Endothelial cell of umbilical vein (primary cell): Measurements from ENCODE around the gene CSRP1. TPM values are rescaled to one million over a fixed set of nuclear protein-coding genes. Genes with fewer than 3 reads are reported as not detected.

Experiments
- BruUV-seq: library from RNA; stranded (reverse); fragments of 400-500 nt; replicated peaks from 2 replicates; lab custom pipeline; 2021; lab: Mats Ljungman, UMichigan
- CTCF ChIA-PET: fragments of 300-600, 350-600 bp; sonication (Branson Sonifier 250); formaldehyde crosslinking; loops from one replicate; lab custom pipeline; 2021; ENCODE audit warnings: antibody characterized with exemption, inconsistent platforms; lab: Charles Lee
- POLR2A ChIA-PET: fragments of 300-600, 350-600 bp; sonication (Branson Sonifier 250); formaldehyde crosslinking; loops from one replicate; lab custom pipeline; 2021; ENCODE audit warnings: antibody characterized with exemption, inconsistent platforms; lab: Charles Lee
- DNase-seq: peaks from one replicate; pipeline ENCODE4 v3.0.0-alpha.2; 2011; ENCODE audit warnings: low read depth, low spot score
- FAIRE-seq: peaks from 2 replicates; lab custom pipeline; 2011; peaks lifted over from hg19 to GRCh38; lab: Jason Lieb, UNC
- H2AFZ ChIP-seq: 2 replicates; pipeline ENCODE4 v1.6.0; 2012; ENCODE audit warnings: low read depth, low read length, control low read depth, inconsistent platforms
- H3K27ac ChIP-seq: 2 replicates; pipeline ENCODE4 v1.5.1; 2011; ENCODE audit warnings: low read depth, mild to moderate bottlenecking, control low read depth, low read length, moderate library complexity; ENCODE audit not compliant: insufficient read depth
- H3K27me3 ChIP-seq, 2 experiments: 2 replicates each; pipeline versions ENCODE4 v1.6.0 to v1.6.1; 2011; ENCODE audit warnings: low read length in 2 of 2, mixed read lengths in 1 of 2; ENCODE audit not compliant: control insufficient read depth in 2 of 2, insufficient read depth in 2 of 2
- H3K36me3 ChIP-seq, 2 experiments: 2 replicates in 1 of 2; 3 replicates in 1 of 2; pipeline ENCODE4 v1.5.1; 2011; ENCODE audit warnings: low read length in 2 of 2, mild to moderate bottlenecking in 1 of 2, moderate library complexity in 1 of 2; ENCODE audit not compliant: control insufficient read depth in 2 of 2, insufficient read depth in 2 of 2; ENCODE audit errors: extremely low read depth in 1 of 2
- H3K4me1 ChIP-seq: 3 replicates; pipeline ENCODE4 v1.5.1; 2011; ENCODE audit warnings: mild to moderate bottlenecking, low read length; ENCODE audit not compliant: control insufficient read depth, insufficient read depth; ENCODE audit errors: extremely low read depth
- H3K4me2 ChIP-seq: 2 replicates; pipeline ENCODE4 v1.6.1; 2011; ENCODE audit warnings: low read length, control low read depth, mixed read lengths; ENCODE audit not compliant: insufficient read depth
- H3K4me3 ChIP-seq, 3 experiments: fragments of 200-600 bp in 1 of 3; sonication (generic), shearing (Covaris generic) in 1 of 3; replicated peaks in 1 of 3; 2 replicates each; pipeline ENCODE4 v1.5.1; 2011 to 2016; ENCODE audit warnings: control low read depth in 3 of 3, low read length in 3 of 3, mild to moderate bottlenecking in 2 of 3, inconsistent platforms in 1 of 3, low read depth in 1 of 3, moderate library complexity in 1 of 3; ENCODE audit not compliant: insufficient read depth in 1 of 3
- H3K79me2 ChIP-seq: 2 replicates; pipeline ENCODE4 v1.6.0; 2012; ENCODE audit warnings: low read length, inconsistent platforms; ENCODE audit not compliant: control insufficient read depth, insufficient read depth
- H3K9ac ChIP-seq: replicated peaks from 2 replicates; pipeline ENCODE3; 2011; ENCODE audit warnings: low read length, control low read depth; ENCODE audit not compliant: insufficient read depth; ENCODE audit errors: extremely low read depth
- H3K9me1 ChIP-seq: replicated peaks from 3 replicates; pipeline ENCODE4 v1.6.0; 2011; ENCODE audit warnings: mild to moderate bottlenecking, low read length; ENCODE audit not compliant: control insufficient read depth, insufficient read depth; ENCODE audit errors: extremely low read depth
- H3K9me3 ChIP-seq: replicated peaks from 2 replicates; pipeline ENCODE4 v1.5.1; 2012; ENCODE audit warnings: low read length, inconsistent platforms; ENCODE audit not compliant: control insufficient read depth, insufficient read depth
- H4K20me1 ChIP-seq: replicated peaks from 2 replicates; pipeline ENCODE3; 2011; ENCODE audit warnings: mild to moderate bottlenecking, low read length; ENCODE audit not compliant: control insufficient read depth, insufficient read depth; ENCODE audit errors: extremely low read depth
- EZH2 ChIP-seq: IDR thresholded peaks from 2 replicates; pipeline ENCODE4 v1.6.1; 2012; ENCODE audit warnings: borderline replicate concordance, low read depth, mild to moderate bottlenecking, moderate library complexity, low read length, inconsistent platforms; ENCODE audit not compliant: severe bottlenecking
- FOS ChIP-seq: IDR thresholded peaks from 2 replicates; pipeline ENCODE4 v1.6.1; 2011; ENCODE audit warnings: mild to moderate bottlenecking, low read length, moderate library complexity, borderline replicate concordance; ENCODE audit not compliant: insufficient read depth
- GATA2 ChIP-seq: IDR thresholded peaks from 2 replicates; pipeline ENCODE4 v1.7.0; 2011; ENCODE audit warnings: low read depth, mild to moderate bottlenecking, moderate library complexity, mixed read lengths, low read length; ENCODE audit not compliant: insufficient read length, insufficient read depth
- JUN ChIP-seq: IDR thresholded peaks from 2 replicates; pipeline ENCODE4 v1.6.1; 2011; ENCODE audit warnings: borderline replicate concordance, low read depth; ENCODE audit not compliant: insufficient read length, insufficient read depth
- MYC ChIP-seq: IDR thresholded peaks from one replicate; pipeline ENCODE4 v1.6.1; 2011; ENCODE audit warnings: mild to moderate bottlenecking, low read depth, low read length
- POLR2A ChIP-seq: IDR thresholded peaks from 2 replicates; pipeline ENCODE4 v1.6.1; 2012; ENCODE audit warnings: low read depth, mild to moderate bottlenecking, control low read depth, low read length
- POLR2AphosphoS5 ChIP-seq: IDR thresholded peaks from 2 replicates; pipeline ENCODE4 v1.6.1; 2012; ENCODE audit warnings: low read depth, mild to moderate bottlenecking, control low read depth, low read length, moderate library complexity; ENCODE audit not compliant: insufficient read depth
- dilution Hi-C: fragments of 300-500 bp; cut with MboI; formaldehyde crosslinking; loops from one replicate; pipeline ENCODE4 v1.15.0; 2019; ENCODE audit warnings: low sequenced_read_pairs; ENCODE audit not compliant: extremely low pct_ligation_motif_present
- intact Hi-C: fragments of 100-400 bp; cut with micrococcal nuclease; formaldehyde crosslinking; loops from one replicate; pipeline ENCODE4 v1.10.0; 2022
- polyA plus RNA-seq, 4 experiments: library from polyadenylated mRNA; depleted of rRNA in 3 of 4; stranded (reverse) in 3 of 4; unstranded in 1 of 4; fragments of >200 nt; gene quantifications; 2 replicates each; pipeline versions ENCODE4 v1.2.1 to v1.2.3, GENCODE V29; 2011 to 2012; ENCODE audit warnings: missing spikeins in 1 of 4
- total RNA-seq: library from RNA; stranded (reverse); gene quantifications from 2 replicates; pipeline ENCODE4 v1.2.3, GENCODE V29; 2021
- TF ChIP-seq, protein P1 (sequence below), 2 donors: IDR thresholded peaks; 1 replicate in 1 of 2; 2 replicates in 1 of 2; pipeline ENCODE4 v1.5.1; 2011; ENCODE audit warnings: low read length in 2 of 2, mild to moderate bottlenecking in 2 of 2, moderate library complexity in 2 of 2, control low read depth in 1 of 2, inconsistent platforms in 1 of 2, low read depth in 1 of 2; ENCODE audit not compliant: insufficient read depth in 1 of 2; ENCODE audit errors: extremely low read depth in 1 of 2
- TF ChIP-seq, protein P2 (sequence below): IDR thresholded peaks from 2 replicates; pipeline ENCODE4 v1.6.1; 2011; ENCODE audit not compliant: insufficient read depth, insufficient read length

Gene CSRP1
- total and polyA plus RNA-seq, 2 donors (not counting 3 experiments of a cell fraction or from before 2014, with no cell fraction given), result 393 to 510 TPM

DNA sequence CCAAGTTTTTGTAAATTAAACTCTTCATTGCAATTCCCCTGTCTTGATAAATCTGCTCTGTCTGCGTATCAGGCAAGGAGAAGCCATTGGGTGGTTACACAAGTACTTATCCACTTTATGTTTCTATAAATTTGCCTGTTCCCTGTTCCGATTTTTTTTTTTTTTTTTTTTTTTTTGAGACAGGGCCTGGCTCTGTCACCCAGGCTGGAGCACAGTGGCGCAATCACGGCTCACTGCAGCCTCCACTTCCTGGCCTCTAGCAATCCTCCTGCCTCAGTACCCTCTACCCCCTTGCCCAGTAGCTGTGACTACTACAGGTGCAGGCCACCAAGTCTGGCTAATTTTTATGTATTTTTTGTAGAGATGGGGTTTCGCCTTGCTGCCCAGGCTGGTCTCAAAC is 11.1 kb upstream of the CSRP1 start:
- DNase-seq (no peak), FAIRE-seq (no peak)
- Histone ChIP-seq H3K9me1 (no peaks in the 10 kb centered on the region), H2AFZ (no peak overlapping the region), H3K4me3 (no peak overlapping the region), H3K79me2 (no peaks in the 10 kb centered on the region), H3K27ac (no peak overlapping the region), H3K9me3 (no peaks in the 10 kb centered on the region), H3K4me1 (no peaks in the 10 kb centered on the region), H3K27me3 (no peaks in the 10 kb centered on the region), H3K36me3 (no peaks in the 10 kb centered on the region), H4K20me1 (no peaks in the 10 kb centered on the region), H3K4me2 (no peak overlapping the region), H3K9ac (no peak overlapping the region)
- ChIA-PET CTCF (interaction anchor here (1.6 to 26.3 kb wide), 2 partner anchors 27 to 83 kb away, joined by 5 to 1317 read pairs; no protein-coding TSS in a partner anchor), POLR2A (no interaction called here)
- dilution Hi-C loops (loop anchor here (5.0 kb wide), 1 partner anchor 41 kb away; no protein-coding TSS in a partner anchor), intact Hi-C loops (no loop called here)
- TF ChIP-seq POLR2A (no peak), JUN (no peak), GATA2 (no peak), MYC (no peak), EZH2 (no peak)
- TF ChIP-seq, protein P1, sequence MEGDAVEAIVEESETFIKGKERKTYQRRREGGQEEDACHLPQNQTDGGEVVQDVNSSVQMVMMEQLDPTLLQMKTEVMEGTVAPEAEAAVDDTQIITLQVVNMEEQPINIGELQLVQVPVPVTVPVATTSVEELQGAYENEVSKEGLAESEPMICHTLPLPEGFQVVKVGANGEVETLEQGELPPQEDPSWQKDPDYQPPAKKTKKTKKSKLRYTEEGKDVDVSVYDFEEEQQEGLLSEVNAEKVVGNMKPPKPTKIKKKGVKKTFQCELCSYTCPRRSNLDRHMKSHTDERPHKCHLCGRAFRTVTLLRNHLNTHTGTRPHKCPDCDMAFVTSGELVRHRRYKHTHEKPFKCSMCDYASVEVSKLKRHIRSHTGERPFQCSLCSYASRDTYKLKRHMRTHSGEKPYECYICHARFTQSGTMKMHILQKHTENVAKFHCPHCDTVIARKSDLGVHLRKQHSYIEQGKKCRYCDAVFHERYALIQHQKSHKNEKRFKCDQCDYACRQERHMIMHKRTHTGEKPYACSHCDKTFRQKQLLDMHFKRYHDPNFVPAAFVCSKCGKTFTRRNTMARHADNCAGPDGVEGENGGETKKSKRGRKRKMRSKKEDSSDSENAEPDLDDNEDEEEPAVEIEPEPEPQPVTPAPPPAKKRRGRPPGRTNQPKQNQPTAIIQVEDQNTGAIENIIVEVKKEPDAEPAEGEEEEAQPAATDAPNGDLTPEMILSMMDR (IDR thresholded peaks at IDR 0.05; ENCODE audit: extremely low read depth in 1 of 2, insufficient read depth in 1 of 2, low read depth in 1 of 2, low read length in 2 of 2), result no peak
- BruUV-seq, result no TSS peak

DNA sequence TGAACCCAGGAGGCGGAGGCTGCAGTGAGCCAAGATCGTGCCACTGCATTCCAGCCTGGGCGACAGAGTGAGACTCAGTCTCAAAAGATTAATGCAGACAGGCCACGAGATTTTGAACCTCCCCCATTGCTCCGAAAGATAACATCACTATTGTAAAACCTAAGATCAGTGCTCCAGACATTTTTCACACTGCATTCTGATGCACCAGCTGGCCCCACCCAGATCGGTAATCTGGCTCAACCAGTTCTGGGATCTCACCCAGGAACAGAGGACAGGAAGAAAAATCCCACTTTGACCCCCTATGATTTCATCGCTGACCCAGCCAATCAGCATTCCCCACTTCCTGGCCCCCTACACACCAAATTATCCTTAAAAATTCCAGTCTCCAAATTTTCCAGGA is 10.7 kb upstream of the CSRP1 start:
- no peaks in the 10 kb centered on the region for H3K36me3 ChIP-seq
- no peak overlapping the region for H3K9ac ChIP-seq
- no peak overlapping the region for H2AFZ ChIP-seq
- FAIRE-seq (no peak), DNase-seq (no peak)
- ChIA-PET POLR2A (no interaction called here), CTCF (interaction anchor here (1.6 to 26.3 kb wide), 2 partner anchors 27 to 82 kb away, joined by 5 to 1317 read pairs; no protein-coding TSS in a partner anchor)
- dilution Hi-C loops (loop anchor here (5.0 kb wide), 1 partner anchor 40 kb away; no protein-coding TSS in a partner anchor), intact Hi-C loops (no loop called here)
- no TSS peak for BruUV-seq
- no peaks in the 10 kb centered on the region for H3K9me1 ChIP-seq
- TF ChIP-seq EZH2, result no peak
- TF ChIP-seq GATA2, result no peak
- TF ChIP-seq JUN, result no peak
- no peak for TF ChIP-seq POLR2AphosphoS5
- TF ChIP-seq, protein P2, sequence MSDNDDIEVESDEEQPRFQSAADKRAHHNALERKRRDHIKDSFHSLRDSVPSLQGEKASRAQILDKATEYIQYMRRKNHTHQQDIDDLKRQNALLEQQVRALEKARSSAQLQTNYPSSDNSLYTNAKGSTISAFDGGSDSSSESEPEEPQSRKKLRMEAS, result no peak
- no peak for TF ChIP-seq MYC
- TF ChIP-seq POLR2A, result no peak
- TF ChIP-seq, protein P1 (IDR thresholded peaks at IDR 0.05; ENCODE audit: extremely low read depth in 1 of 2, insufficient read depth in 1 of 2, low read depth in 1 of 2, low read length in 2 of 2), result no peak
- TF ChIP-seq FOS, result no peak
- H3K27ac ChIP-seq, result no peak overlapping the region
- H3K9me3 ChIP-seq, result no peaks in the 10 kb centered on the region
- no peaks in the 10 kb centered on the region for H3K27me3 ChIP-seq
- no peaks in the 10 kb centered on the region for H3K79me2 ChIP-seq
- H3K4me1 ChIP-seq, result peaks cover 2% of the 10 kb centered on the region
- no peaks in the 10 kb centered on the region for H4K20me1 ChIP-seq
- H3K4me3 ChIP-seq, result no peak overlapping the region
- no peak overlapping the region for H3K4me2 ChIP-seq
